KMS-11 (cell line): ENCODE measurements around the gene GPR153.

Experiments
- H2AFZ ChIP-seq: fragments of 200-600 bp; sonication (generic); 2 replicates; pipeline ENCODE4 v1.6.1; 2016; ENCODE audit warnings: antibody characterized with exemption, mixed run types, low read depth
- H3K27ac ChIP-seq: fragments of 200-600 bp; sonication (generic); 2 replicates; pipeline ENCODE4 v1.6.1; 2016; ENCODE audit warnings: mild to moderate bottlenecking, mixed run types
- H3K27me3 ChIP-seq: fragments of 200-600 bp; sonication (generic); 2 replicates; pipeline ENCODE4 v1.6.1; 2017; ENCODE audit warnings: mild to moderate bottlenecking, low read depth, mixed run types, moderate library complexity; ENCODE audit not compliant: insufficient read depth
- H3K36me3 ChIP-seq: fragments of 200-600 bp; sonication (generic); 2 replicates; pipeline ENCODE4 v1.6.1; 2017; ENCODE audit warnings: mild to moderate bottlenecking, mixed run types; ENCODE audit not compliant: insufficient read depth
- H3K4me1 ChIP-seq: fragments of 200-600 bp; sonication (generic); 2 replicates; pipeline ENCODE4 v1.6.1; 2016; ENCODE audit warnings: mild to moderate bottlenecking, low read depth, mixed run types; ENCODE audit not compliant: poor library complexity, severe bottlenecking
- H3K4me2 ChIP-seq: fragments of 200-600 bp; sonication (generic); 2 replicates; pipeline ENCODE4 v1.7.0; 2016; ENCODE audit warnings: mild to moderate bottlenecking, mixed run types
- H3K4me3 ChIP-seq: fragments of 200-600 bp; sonication (generic); IDR thresholded peaks from 2 replicates; pipeline ENCODE4 v1.6.1; 2017; ENCODE audit warnings: low read depth, low read length, mixed read lengths; ENCODE audit not compliant: insufficient read depth
- H3K79me2 ChIP-seq: fragments of 200-600 bp; sonication (generic); 2 replicates; pipeline ENCODE4 v1.6.1; 2016; ENCODE audit warnings: low read depth, mixed run types; ENCODE audit not compliant: insufficient read depth
- H3K9ac ChIP-seq: fragments of 200-600 bp; sonication (generic); 2 replicates; pipeline ENCODE4 v1.6.1; 2016; ENCODE audit warnings: mild to moderate bottlenecking, mixed run types
- H4K20me1 ChIP-seq: fragments of 200-600 bp; sonication (generic); 2 replicates; pipeline ENCODE4 v1.6.1; 2016; ENCODE audit warnings: mild to moderate bottlenecking, mixed run types; ENCODE audit not compliant: insufficient read depth
- CTCF ChIP-seq: fragments of 200-600 bp; sonication (generic); conservative IDR thresholded peaks from 2 replicates; pipeline ENCODE4 v1.6.1; 2017; ENCODE audit warnings: low read depth, mild to moderate bottlenecking, antibody characterized with exemption, low read length, moderate library complexity, mixed read lengths

The GPR153 gene

GRCh38 chr1:6249739-6250689, 10.9 kb downstream of the GPR153 start:
- H3K27me3 ChIP-seq: peaks cover 19% of the 10 kb centered on the region

GRCh38 chr1:6248932-6249738, 11.8 kb downstream of the GPR153 start:
- Histone ChIP-seq H3K4me1 (peaks cover 11% of the 10 kb centered on the region), H3K36me3 (no peaks in the 10 kb centered on the region), H3K79me2 (no peaks in the 10 kb centered on the region), H2AFZ (no peak overlapping the region), H3K27ac (no peak overlapping the region), H3K27me3 (peaks cover 25% of the 10 kb centered on the region), H4K20me1 (no peaks in the 10 kb centered on the region), H3K4me2 (no peak overlapping the region), H3K4me3 (no peak overlapping the region), H3K9ac (no peak overlapping the region)
- no peak for TF ChIP-seq CTCF

More at GRCh38 chr1:6249739-6250689, 10.9 kb downstream of the GPR153 start:
- H3K27ac ChIP-seq: no peak overlapping the region
- H3K9ac ChIP-seq: no peak overlapping the region
- TF ChIP-seq CTCF: no peak
- H2AFZ ChIP-seq: no peak overlapping the region
- no peaks in the 10 kb centered on the region for H4K20me1 ChIP-seq
- no peaks in the 10 kb centered on the region for H3K36me3 ChIP-seq
- no peaks in the 10 kb centered on the region for H3K79me2 ChIP-seq
- H3K4me1 ChIP-seq: peaks cover 11% of the 10 kb centered on the region
- H3K4me2 ChIP-seq: no peak overlapping the region
- no peak overlapping the region for H3K4me3 ChIP-seq

- no peak for TF ChIP-seq CTCF
- peaks cover 33% of the 10 kb centered on the region for H3K27me3 ChIP-seq
- no peak overlapping the region for H3K4me2 ChIP-seq
- no peak overlapping the region for H2AFZ ChIP-seq
- H4K20me1 ChIP-seq: no peaks in the 10 kb centered on the region
- no peaks in the 10 kb centered on the region for H3K36me3 ChIP-seq
- H3K4me1 ChIP-seq: peaks cover 11% of the 10 kb centered on the region
- H3K79me2 ChIP-seq: no peaks in the 10 kb centered on the region
- H3K9ac ChIP-seq: no peak overlapping the region
- no peak overlapping the region for H3K4me3 ChIP-seq
- no peak overlapping the region for H3K27ac ChIP-seq
Observed at GRCh38 chr1:6248161-6248776, 12.6 kb downstream of the GPR153 start.

GRCh38 chr1:6247651-6248050, 13.2 kb downstream of the GPR153 start:
- Histone ChIP-seq H4K20me1 (no peaks in the 10 kb centered on the region), H3K36me3 (no peaks in the 10 kb centered on the region), H3K4me2 (no peak overlapping the region), H3K4me3 (no peak overlapping the region), H3K79me2 (no peaks in the 10 kb centered on the region), H3K4me1 (peaks cover 11% of the 10 kb centered on the region), H3K9ac (no peak overlapping the region), H2AFZ (no peak overlapping the region), H3K27me3 (peaks cover 39% of the 10 kb centered on the region), H3K27ac (no peak overlapping the region)
- no peak for TF ChIP-seq CTCF
